Kidney tubule cell (primary cell): ENCODE measurements around the gene KRTAP9-3.
"Not testable (repeated sequence)": the region's sequence is repeated elsewhere in the genome, so short reads cannot be mapped to it uniquely, and the experiment has no call there.

Experiments used
- DNase-seq: peaks from one replicate; pipeline ENCODE4 v3.0.0-alpha.2; 2018; ENCODE audit warnings: low spot score

Gene KRTAP9-3, protein sequence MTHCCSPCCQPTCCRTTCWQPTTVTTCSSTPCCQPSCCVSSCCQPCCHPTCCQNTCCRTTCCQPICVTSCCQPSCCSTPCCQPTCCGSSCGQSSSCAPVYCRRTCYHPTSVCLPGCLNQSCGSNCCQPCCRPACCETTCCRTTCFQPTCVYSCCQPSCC

GRCh38 chr17:41232399-41233105 lies at the start of gene KRTAP9-3:
KRTAP9-3 (plus strand) TSS chr17:41232449; CDS start chr17:41232502, 53 bp downstream.
- not testable (repeated sequence) for DNase-seq

- no peak for DNase-seq
These were observed 47.7 kb upstream of the KRTAP9-3 start, which contains the start of gene KRTAP4-1 for GRCh38 chr17:41184480-41184961. KRTAP4-1 (minus strand) TSS chr17:41184911; CDS start chr17:41184854, 57 bp downstream.

DNA sequence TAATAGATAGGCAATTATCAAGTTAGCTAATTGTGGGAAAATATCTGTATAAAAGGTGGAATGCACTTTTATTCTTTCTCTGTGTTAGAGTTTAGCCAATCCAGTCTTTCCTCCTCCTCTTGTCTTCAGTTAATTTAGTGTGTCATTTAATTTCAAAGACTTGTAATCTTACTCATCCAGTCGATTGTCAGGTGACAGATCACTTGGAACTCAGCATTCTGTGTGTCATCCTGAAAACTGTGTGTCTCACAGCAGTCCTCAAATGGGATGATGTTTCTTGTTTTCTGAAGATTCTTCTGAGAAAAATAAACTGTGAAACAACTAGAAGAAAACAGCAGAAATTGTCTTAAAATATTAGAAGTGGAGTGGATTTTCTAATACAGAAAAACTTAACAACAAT lies 47.2 kb upstream of the KRTAP9-3 start:
- DNase-seq, result peak; percentile 69

DNA sequence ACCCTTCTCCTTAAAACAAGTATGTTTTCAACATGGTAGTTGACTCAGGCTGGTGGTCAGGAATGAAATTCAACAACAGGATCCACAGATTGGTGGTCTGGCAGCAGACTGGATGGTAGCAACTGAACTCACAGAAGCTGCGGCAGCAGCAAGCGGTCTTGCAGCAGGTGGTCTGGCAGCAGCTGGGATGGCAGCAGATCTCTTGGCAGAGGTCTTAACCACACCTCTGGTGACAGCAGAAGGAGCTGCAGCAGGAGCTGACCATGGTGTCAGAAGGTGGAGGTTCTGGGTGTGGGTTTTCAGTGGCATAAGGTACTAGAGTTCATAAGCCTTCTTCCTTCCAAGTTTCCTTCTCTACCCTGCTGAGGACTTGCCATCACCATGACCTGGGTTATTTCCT lies 45.4 kb upstream of the KRTAP9-3 start:
- no peak for DNase-seq

DNA sequence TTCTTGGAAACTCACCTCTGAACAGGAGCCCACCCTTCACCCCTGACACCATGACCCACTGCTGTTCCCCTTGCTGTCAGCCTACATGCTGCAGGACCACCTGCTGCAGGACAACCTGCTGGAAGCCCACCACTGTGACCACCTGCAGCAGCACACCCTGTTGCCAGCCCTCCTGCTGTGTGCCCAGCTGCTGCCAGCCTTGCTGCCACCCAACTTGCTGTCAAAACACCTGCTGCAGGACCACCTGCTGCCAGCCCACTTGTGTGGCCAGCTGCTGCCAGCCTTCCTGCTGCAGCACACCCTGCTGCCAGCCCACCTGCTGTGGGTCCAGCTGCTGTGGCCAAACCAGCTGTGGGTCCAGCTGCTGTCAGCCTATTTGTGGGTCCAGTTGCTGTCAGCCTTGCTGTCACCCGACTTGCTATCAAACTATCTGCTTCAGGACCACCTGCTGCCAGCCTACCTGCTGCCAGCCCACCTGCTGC lies 42.4 kb upstream of the KRTAP9-3 start, which contains the start of gene KRTAP9-1:
Gene KRTAP9-1, plus strand, starts transcription at position 51 of the 482 bp plus-strand sequence. Its CDS starts 0 bp downstream, at position 51.
- not testable (repeated sequence) for DNase-seq

GRCh38 chr17:41190328-41190727 lies 41.9 kb upstream of the KRTAP9-3 start:
- DNase-seq, result no peak

GRCh38 chr17:41196068-41196467 lies 36.2 kb upstream of the KRTAP9-3 start:
- no peak for DNase-seq

DNA sequence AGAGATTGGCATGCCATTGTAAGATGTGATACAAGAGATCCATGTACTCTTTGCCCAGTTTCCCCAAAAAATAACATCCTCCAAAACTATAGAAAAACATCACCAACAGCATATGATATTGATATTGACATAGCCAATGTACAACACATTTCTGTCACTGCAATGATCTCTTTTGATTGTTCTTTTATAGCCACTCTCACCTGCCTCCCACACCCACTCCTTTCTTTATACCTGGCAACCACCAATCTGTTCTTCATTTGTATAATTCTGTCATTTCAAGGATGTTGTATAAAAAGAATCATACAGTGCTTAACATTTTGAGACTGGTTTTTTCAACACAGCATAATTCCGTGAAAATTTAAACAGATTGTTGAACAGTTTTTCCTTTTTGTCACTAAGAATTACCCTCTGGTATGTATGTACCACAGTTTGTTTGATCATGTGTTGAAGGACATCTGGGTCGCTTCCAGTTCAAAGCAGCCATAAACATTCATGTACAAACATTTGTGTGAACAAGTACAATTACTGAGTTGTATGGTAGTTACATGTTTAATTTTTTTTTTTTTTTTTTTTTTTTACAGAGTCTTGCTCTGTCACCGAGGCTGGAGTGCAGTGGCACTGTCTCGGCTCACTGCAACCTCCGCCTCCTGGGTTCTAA lies 32.7 kb upstream of the KRTAP9-3 start:
- DNase-seq, result no peak

- DNase-seq, result peak; percentile 82
These were observed 20.3 kb upstream of the KRTAP9-3 start for GRCh38 chr17:41211845-41212466.

GRCh38 chr17:41212524-41213169 lies 19.6 kb upstream of the KRTAP9-3 start:
- DNase-seq, result no peak

GRCh38 chr17:41215681-41216080 lies 16.6 kb upstream of the KRTAP9-3 start:
- no peak for DNase-seq

DNA sequence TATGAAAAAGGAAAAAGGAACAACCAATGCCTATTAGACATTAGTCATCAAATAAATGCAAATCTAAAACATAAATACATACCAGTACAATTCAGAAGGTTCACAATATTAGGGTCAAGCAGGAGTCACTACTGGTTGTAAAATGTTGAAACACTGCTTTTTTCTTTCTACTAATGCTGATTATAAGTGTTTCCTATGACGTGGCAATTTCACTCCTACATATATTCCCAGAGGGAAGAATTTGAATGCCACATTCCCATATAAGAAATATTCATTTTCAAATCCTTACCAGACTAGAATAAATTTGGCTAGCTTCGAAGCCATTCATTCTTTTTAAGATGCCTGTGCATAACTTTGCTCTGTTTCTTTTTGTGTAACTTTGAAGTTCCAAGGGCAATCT lies 8.4 kb upstream of the KRTAP9-3 start:
- no peak for DNase-seq

DNA sequence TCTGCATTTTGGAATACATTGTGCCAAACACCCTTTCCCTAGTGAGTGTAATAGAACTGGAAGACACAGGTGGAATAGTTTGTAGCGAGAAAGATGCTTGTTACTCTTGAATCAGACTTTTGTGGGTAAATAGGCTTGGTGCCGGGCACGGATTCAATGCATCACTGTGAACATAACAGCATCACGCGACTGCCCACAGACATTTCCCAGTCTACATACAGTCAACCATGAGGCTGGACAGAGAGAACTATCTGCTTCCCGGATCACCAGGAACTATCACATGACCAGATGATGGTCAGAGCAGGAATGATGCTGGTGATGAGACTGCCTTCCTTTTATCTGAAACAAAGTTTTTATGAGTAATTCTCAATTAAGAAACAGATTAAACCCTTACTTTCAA lies 6.2 kb upstream of the KRTAP9-3 start:
- no peak for DNase-seq

DNA sequence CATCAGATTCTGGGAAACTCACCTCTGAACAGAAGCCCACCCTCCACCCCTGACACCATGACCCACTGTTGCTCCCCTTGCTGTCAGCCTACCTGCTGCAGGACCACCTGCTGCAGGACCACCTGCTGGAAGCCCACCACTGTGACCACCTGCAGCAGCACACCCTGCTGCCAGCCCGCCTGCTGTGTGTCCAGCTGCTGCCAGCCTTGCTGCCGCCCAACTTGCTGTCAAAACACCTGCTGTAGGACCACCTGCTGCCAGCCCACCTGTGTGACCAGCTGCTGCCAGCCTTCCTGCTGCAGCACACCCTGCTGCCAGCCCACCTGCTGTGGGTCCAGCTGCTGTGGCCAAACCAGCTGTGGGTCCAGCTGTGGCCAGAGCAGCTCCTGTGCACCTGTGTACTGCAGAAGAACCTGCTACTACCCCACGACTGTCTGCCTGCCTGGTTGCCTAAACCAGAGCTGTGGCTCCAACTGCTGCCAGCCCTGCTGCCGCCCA lies 5.6 kb upstream of the KRTAP9-3 start, which contains the start of gene KRTAP9-2:
Gene KRTAP9-2, plus strand, starts transcription at position 51 of the 498 bp plus-strand sequence. Its CDS starts 7 bp downstream, at position 58.
- not testable (repeated sequence) for DNase-seq

DNA sequence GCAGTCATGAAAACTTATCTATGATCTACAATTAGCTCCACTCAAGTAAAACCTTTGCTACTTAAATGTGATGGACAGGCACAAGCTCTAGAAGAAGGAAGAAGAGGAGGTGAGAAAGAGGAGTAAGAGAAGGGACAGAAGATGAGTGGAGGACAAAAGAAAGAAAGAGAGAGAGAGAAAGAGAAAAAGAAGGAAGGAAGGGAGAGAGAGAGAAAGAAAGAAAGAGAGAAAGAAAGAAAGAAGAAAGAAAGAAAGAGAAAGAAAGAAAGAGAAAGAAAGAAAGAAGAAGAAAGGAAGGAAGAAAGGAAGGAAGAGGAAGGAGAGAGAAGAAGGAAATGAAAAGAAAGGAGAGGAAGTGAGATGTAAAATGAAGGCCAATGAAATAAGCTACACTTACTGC lies 2.2 kb upstream of the KRTAP9-3 start:
- DNase-seq, result no peak

- no peak for DNase-seq
These were observed 518 bp upstream of the KRTAP9-3 start for GRCh38 chr17:41231731-41232130.

DNA sequence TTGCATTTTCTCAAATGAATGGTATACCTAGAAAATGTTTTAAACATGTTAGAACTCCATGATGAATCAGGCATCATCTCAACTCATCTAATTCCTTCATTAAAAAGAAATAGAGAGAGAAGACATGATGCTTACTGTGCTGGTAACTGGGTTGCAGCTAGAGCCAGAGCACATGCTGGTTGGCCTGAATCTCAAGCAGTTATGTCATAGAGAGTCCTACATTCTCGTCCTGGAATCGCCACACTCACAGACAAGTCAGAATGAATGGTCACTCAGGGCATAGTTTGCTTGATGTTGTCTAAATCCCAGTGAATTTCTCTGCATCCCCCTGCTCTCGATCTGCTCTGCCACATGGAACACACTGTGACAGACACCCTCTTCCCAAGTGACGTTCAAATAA lies 4.9 kb downstream of the KRTAP9-3 start:
- DNase-seq, result not testable (repeated sequence)

GRCh38 chr17:41237949-41238437 lies 5.7 kb downstream of the KRTAP9-3 start, which contains the start of gene KRTAP9-8:
KRTAP9-8 (plus strand) TSS chr17:41237999; CDS start chr17:41238052, 53 bp downstream.
- DNase-seq, result not testable (repeated sequence)

- DNase-seq, result not testable (repeated sequence)
These were observed 14.9 kb downstream of the KRTAP9-3 start for GRCh38 chr17:41246995-41247787.

DNA sequence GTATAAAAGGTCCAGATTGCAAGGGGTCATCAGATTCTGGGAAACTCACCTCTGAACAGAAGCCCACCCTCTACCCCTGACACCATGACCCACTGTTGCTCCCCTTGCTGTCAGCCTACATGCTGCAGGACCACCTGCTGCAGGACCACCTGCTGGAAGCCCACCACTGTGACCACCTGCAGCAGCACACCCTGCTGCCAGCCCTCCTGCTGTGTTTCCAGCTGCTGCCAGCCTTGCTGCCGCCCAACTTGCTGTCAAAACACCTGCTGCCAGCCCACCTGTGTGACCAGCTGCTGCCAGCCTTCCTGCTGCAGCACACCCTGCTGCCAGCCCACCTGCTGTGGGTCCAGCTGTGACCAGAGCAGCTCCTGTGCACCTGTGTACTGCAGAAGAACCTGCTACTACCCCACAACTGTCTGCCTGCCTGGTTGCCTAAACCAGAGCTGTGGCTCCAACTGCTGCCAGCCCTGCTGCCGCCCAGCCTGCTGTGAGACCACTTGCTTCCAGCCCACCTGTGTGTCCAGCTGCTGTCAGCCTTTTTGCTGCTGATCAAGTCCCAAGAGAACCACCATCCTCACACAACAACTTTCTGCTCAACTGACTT lies 17.5 kb downstream of the KRTAP9-3 start, which contains the start of gene KRTAP9-4:
Gene KRTAP9-4, plus strand, starts transcription at position 51 of the 604 bp plus-strand sequence. Its CDS starts 34 bp downstream, at position 85.
- not testable (repeated sequence) for DNase-seq
